HEK293 (cell line): ENCODE measurements around the gene LMAN2L.

ENCODE experiments used
- CTCF ChIA-PET: fragments of 350-600 bp; formaldehyde crosslinking; extraction: SDS; loops from one replicate; lab custom pipeline; 2021; ENCODE audit warnings: antibody characterized with exemption; lab: Yijun Ruan, JAX
- POLR2A ChIA-PET: fragments of 300-600 bp; formaldehyde crosslinking; extraction: SDS; loops from one replicate; lab custom pipeline; 2020; ENCODE audit warnings: antibody characterized with exemption, inconsistent platforms; lab: Yijun Ruan, JAX
- H3K27ac ChIP-seq: fragments of 200-500 bp; sonication (Bioruptor generic); 2 replicates; pipeline ENCODE4 v1.5.1; 2014; ENCODE audit warnings: low read depth, low read length, control low read depth, inconsistent platforms; ENCODE audit errors: extremely low read depth
- H3K36me3 ChIP-seq, 2 experiments: fragments of 200-500 bp in 1 of 2; sonication (Bioruptor generic) in 1 of 2; 1 replicate in 1 of 2; 2 replicates in 1 of 2; pipeline ENCODE4 v1.5.1; 2014 to 2017; ENCODE audit warnings: inconsistent platforms in 2 of 2, low read length in 2 of 2; ENCODE audit not compliant: control insufficient read depth in 2 of 2, insufficient read depth in 1 of 2
- H3K4me1 ChIP-seq: fragments of 200-500 bp; sonication (Bioruptor generic); 2 replicates; pipeline ENCODE4 v1.5.1; 2014; ENCODE audit warnings: mild to moderate bottlenecking, low read length, inconsistent platforms; ENCODE audit not compliant: control insufficient read depth, insufficient read depth
- H3K4me3 ChIP-seq: 2 replicates; pipeline ENCODE4 v1.5.1; 2011; ENCODE audit warnings: low read depth, mild to moderate bottlenecking, control low read depth, low read length, moderate library complexity
- H3K9me3 ChIP-seq: fragments of 200-500 bp; sonication (Bioruptor generic); 2 replicates; pipeline ENCODE4 v1.5.1; 2014; ENCODE audit warnings: low read depth, low read length, inconsistent platforms; ENCODE audit not compliant: control insufficient read depth, insufficient read depth
- EGR2 ChIP-seq: fragments of 450-650 bp; formaldehyde crosslinking; IDR thresholded peaks from 2 replicates; pipeline ENCODE4 v1.5.1; 2016; ENCODE audit warnings: low read depth, missing biosample characterization, missing genetic modification characterization
- FEZF1 ChIP-seq: fragments of 450-650 bp; formaldehyde crosslinking; IDR thresholded peaks from 2 replicates; pipeline ENCODE4 v1.5.1; 2016; ENCODE audit warnings: missing biosample characterization, missing genetic modification characterization
- GLI4 ChIP-seq: fragments of 450-650 bp; formaldehyde crosslinking; IDR thresholded peaks from 2 replicates; pipeline ENCODE4 v1.5.1; 2016; ENCODE audit warnings: missing biosample characterization, missing genetic modification characterization
- GLIS1 ChIP-seq: fragments of 450-650 bp; formaldehyde crosslinking; IDR thresholded peaks from 2 replicates; pipeline ENCODE4 v1.5.1; 2016; ENCODE audit warnings: missing biosample characterization, missing genetic modification characterization
- GLIS2 ChIP-seq: fragments of 450-650 bp; formaldehyde crosslinking; IDR thresholded peaks from 2 replicates; pipeline ENCODE4 v1.5.1; 2016; ENCODE audit warnings: missing biosample characterization, missing genetic modification characterization
- KLF1 ChIP-seq: fragments of 450-650 bp; formaldehyde crosslinking; IDR thresholded peaks from 2 replicates; pipeline ENCODE4 v1.5.1; 2016; ENCODE audit warnings: missing biosample characterization, missing genetic modification characterization
- KLF10 ChIP-seq: fragments of 450-650 bp; IDR thresholded peaks from 2 replicates; pipeline ENCODE4 v1.5.1; 2018; ENCODE audit warnings: missing biosample characterization, mild to moderate bottlenecking, missing genetic modification characterization
- KLF7 ChIP-seq: fragments of 450-650 bp; formaldehyde crosslinking; IDR thresholded peaks from 2 replicates; pipeline ENCODE4 v1.5.1; 2016; ENCODE audit warnings: missing biosample characterization, missing genetic modification characterization, borderline replicate concordance
- PRDM1 ChIP-seq: fragments of 450-650 bp; formaldehyde crosslinking; IDR thresholded peaks from 2 replicates; pipeline ENCODE4; 2016; ENCODE audit warnings: missing biosample characterization, missing genetic modification characterization
- REPIN1 ChIP-seq: fragments of 450-650 bp; formaldehyde crosslinking; IDR thresholded peaks from 2 replicates; pipeline ENCODE4 v1.5.1; 2017; ENCODE audit warnings: missing biosample characterization, missing genetic modification characterization, low read depth
- SALL2 ChIP-seq: fragments of 450-650 bp; formaldehyde crosslinking; IDR thresholded peaks from 2 replicates; pipeline ENCODE4 v1.5.0; 2017; ENCODE audit warnings: missing biosample characterization, mild to moderate bottlenecking, missing genetic modification characterization, borderline replicate concordance
- ZEB2 ChIP-seq: fragments of 450-650 bp; formaldehyde crosslinking; IDR thresholded peaks from 2 replicates; pipeline ENCODE4 v1.5.1; 2016; ENCODE audit warnings: missing biosample characterization, missing genetic modification characterization
- ZFHX2 ChIP-seq: fragments of 450-650 bp; formaldehyde crosslinking; conservative IDR thresholded peaks from 2 replicates; pipeline ENCODE4 v1.5.1; 2016; ENCODE audit warnings: missing biosample characterization, missing genetic modification characterization
- ZNF221 ChIP-seq: fragments of 450-650 bp; formaldehyde crosslinking; IDR thresholded peaks from 2 replicates; pipeline ENCODE4 v1.5.1; 2017; ENCODE audit warnings: missing biosample characterization, missing genetic modification characterization, borderline replicate concordance
- ZNF521 ChIP-seq: fragments of 450-650 bp; formaldehyde crosslinking; IDR thresholded peaks from 2 replicates; pipeline ENCODE4 v1.5.1; 2017; ENCODE audit warnings: missing biosample characterization, mild to moderate bottlenecking, missing genetic modification characterization
- ZNF529 ChIP-seq: fragments of 450-650 bp; formaldehyde crosslinking; IDR thresholded peaks from 2 replicates; pipeline ENCODE4 v1.5.1; 2017; ENCODE audit warnings: missing genetic modification characterization, missing biosample characterization; ENCODE audit not compliant: insufficient replicate concordance
- ZNF585B ChIP-seq: fragments of 450-650 bp; formaldehyde crosslinking; IDR thresholded peaks from 2 replicates; pipeline ENCODE4 v1.5.1; 2016; ENCODE audit warnings: missing biosample characterization, missing genetic modification characterization
- ZNF707 ChIP-seq: fragments of 450-650 bp; formaldehyde crosslinking; IDR thresholded peaks from 2 replicates; pipeline ENCODE4 v1.5.1; 2016; ENCODE audit warnings: missing biosample characterization, missing genetic modification characterization
- TF ChIP-seq, protein P1 (sequence below): fragments of 450-650 bp; formaldehyde crosslinking; IDR thresholded peaks from 2 replicates; pipeline ENCODE4 v1.5.1; 2016; ENCODE audit warnings: missing biosample characterization, missing genetic modification characterization, low read depth
- TF ChIP-seq, protein P2 (sequence below): fragments of 450-650 bp; IDR thresholded peaks from 2 replicates; pipeline ENCODE4 v1.5.1; 2018; ENCODE audit warnings: missing biosample characterization, missing genetic modification characterization
- TF ChIP-seq, protein P3 (sequence below): fragments of 450-650 bp; formaldehyde crosslinking; IDR thresholded peaks from 2 replicates; pipeline ENCODE4 v1.5.1; 2016; ENCODE audit warnings: missing biosample characterization, missing genetic modification characterization
- TF ChIP-seq, protein P4 (sequence below): fragments of 450-650 bp; formaldehyde crosslinking; IDR thresholded peaks from 2 replicates; pipeline ENCODE4 v1.5.1; 2016; ENCODE audit warnings: missing biosample characterization, missing genetic modification characterization
- TF ChIP-seq, protein P5 (sequence below): fragments of 450-650 bp; formaldehyde crosslinking; IDR thresholded peaks from 2 replicates; pipeline ENCODE4 v1.5.1; 2016; ENCODE audit warnings: missing biosample characterization, missing genetic modification characterization

LMAN2L gene

DNA sequence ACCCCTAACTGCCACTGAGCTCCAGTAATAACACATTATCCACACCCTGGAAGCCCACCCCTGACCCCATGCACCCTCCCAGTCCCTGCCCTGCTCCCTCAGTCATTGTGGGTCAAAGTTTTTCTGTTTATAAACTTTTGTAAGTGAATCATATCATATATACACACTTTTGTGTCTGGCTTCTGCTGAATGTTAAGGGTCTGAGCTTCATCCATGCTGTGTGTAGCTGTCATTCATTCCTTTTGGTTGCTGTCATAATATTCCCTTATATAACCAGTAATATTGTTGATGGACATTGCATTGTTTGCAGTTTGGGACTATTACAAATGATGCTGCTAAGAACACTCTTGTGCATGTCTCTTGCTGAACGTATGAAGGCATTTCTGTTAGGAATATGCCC, 35.3 kb upstream of the LMAN2L start (continued):
- TF ChIP-seq FEZF1 (tag by site-specific recombination) (no peak), ZNF529 (tag by site-specific recombination) (no peak), ZNF521 (tag by site-specific recombination) (no peak), KLF1 (tag by site-specific recombination) (no peak), GLI4 (no peak), ZNF707 (tag by site-specific recombination) (no peak), SALL2 (tag by site-specific recombination) (no peak)
- TF ChIP-seq, protein P1, sequence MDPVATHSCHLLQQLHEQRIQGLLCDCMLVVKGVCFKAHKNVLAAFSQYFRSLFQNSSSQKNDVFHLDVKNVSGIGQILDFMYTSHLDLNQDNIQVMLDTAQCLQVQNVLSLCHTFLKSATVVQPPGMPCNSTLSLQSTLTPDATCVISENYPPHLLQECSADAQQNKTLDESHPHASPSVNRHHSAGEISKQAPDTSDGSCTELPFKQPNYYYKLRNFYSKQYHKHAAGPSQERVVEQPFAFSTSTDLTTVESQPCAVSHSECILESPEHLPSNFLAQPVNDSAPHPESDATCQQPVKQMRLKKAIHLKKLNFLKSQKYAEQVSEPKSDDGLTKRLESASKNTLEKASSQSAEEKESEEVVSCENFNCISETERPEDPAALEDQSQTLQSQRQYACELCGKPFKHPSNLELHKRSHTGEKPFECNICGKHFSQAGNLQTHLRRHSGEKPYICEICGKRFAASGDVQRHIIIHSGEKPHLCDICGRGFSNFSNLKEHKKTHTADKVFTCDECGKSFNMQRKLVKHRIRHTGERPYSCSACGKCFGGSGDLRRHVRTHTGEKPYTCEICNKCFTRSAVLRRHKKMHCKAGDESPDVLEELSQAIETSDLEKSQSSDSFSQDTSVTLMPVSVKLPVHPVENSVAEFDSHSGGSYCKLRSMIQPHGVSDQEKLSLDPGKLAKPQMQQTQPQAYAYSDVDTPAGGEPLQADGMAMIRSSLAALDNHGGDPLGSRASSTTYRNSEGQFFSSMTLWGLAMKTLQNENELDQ (tag by site-specific recombination) = no peak

DNA sequence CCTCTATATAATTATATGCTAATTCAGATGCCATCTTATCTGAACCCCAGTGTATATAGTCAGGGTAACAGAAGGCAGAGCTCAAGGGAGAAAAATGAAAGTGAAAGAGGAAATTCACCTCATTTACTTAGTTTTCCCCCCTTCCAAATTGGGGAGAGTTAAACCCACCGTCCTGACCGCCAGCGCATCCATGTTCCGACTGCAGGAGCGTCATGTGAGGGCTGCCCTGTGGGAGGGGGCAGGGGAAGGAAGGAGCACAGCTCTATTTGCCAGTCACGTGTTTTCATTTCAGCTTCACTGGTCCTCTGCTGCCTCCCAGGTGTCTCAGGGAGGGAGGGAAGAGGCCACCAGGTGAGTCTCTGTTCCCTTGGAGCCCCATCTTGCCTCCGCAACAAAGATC, 34.1 kb upstream of the LMAN2L start:
- ChIA-PET CTCF (interaction anchor here (1.1 to 4.3 kb wide), 2 partner anchors 11 to 84 kb away, joined by 3 to 48 read pairs; partner anchors contain the start of genes ANKRD39 and CNNM4), POLR2A (interaction anchor here (0.7 kb wide), 1 partner anchor 255 kb away, joined by 7 read pairs; no protein-coding TSS in a partner anchor)
- TF ChIP-seq PRDM1 (tag by site-specific recombination) (0 out of 2 replicates have a peak, but pooled peaks have one; percentile 11), KLF10 (tag by site-specific recombination) (no peak)
- H3K4me1 ChIP-seq = no peaks in the 10 kb centered on the region
- H3K4me3 ChIP-seq = no peak overlapping the region
- H3K36me3 ChIP-seq = peaks cover 0 to 15% of the 10 kb centered on the region in 2 experiments; a peak in 2 of 3 replicates
- no peak overlapping the region for H3K27ac ChIP-seq
- H3K9me3 ChIP-seq = no peaks in the 10 kb centered on the region

DNA sequence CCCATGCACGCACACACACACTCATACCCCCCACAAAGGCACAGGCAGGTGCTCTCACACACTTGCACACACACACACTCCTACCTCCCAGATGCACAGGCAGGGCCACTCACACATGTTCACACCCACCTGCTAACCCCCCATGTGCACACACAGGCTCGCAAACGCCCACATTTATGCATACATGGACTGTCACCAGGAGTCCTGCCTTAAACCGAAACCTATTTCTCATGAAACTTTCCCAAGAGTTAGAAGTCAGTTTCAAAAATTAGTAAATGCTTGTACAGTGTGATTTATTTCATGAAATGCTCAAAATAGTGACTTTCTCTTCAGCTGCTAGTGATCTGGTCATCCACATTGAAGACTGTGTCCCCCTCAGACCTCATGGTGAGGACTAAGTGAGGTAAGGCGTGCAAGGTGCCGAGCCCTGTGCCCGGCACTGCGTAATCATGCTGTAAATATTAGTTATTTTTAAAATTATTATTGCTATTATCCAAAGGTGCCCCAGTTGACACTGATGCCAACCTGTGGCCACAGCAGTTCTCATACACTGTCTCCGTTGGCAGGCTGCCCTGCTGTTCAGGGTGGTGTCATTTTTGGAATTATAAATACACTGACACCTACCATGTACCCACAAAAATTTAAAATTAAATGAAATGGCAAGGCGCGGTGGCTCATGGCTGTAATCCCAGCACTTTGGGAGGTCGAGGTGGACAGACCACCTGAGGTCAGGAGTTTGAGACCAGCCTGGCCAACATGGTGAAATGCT, 33.2 kb upstream of the LMAN2L start:
- H3K4me1 ChIP-seq = no peaks in the 10 kb centered on the region
- no peak for TF ChIP-seq ZNF221
- TF ChIP-seq GLIS1 = peak; percentile 26; the same call in 1 of the 2 replicates
- peak; percentile 91 for TF ChIP-seq EGR2 (tag by site-specific recombination)
- TF ChIP-seq ZNF585B (tag by site-specific recombination) = no peak
- TF ChIP-seq, protein P2, sequence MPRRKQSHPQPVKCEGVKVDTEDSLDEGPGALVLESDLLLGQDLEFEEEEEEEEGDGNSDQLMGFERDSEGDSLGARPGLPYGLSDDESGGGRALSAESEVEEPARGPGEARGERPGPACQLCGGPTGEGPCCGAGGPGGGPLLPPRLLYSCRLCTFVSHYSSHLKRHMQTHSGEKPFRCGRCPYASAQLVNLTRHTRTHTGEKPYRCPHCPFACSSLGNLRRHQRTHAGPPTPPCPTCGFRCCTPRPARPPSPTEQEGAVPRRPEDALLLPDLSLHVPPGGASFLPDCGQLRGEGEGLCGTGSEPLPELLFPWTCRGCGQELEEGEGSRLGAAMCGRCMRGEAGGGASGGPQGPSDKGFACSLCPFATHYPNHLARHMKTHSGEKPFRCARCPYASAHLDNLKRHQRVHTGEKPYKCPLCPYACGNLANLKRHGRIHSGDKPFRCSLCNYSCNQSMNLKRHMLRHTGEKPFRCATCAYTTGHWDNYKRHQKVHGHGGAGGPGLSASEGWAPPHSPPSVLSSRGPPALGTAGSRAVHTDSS = no peak
- TF ChIP-seq REPIN1 = no peak
- TF ChIP-seq, protein P3, sequence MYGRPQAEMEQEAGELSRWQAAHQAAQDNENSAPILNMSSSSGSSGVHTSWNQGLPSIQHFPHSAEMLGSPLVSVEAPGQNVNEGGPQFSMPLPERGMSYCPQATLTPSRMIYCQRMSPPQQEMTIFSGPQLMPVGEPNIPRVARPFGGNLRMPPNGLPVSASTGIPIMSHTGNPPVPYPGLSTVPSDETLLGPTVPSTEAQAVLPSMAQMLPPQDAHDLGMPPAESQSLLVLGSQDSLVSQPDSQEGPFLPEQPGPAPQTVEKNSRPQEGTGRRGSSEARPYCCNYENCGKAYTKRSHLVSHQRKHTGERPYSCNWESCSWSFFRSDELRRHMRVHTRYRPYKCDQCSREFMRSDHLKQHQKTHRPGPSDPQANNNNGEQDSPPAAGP (tag by site-specific recombination) = no peak
- no peak for TF ChIP-seq KLF7
- TF ChIP-seq, protein P4, sequence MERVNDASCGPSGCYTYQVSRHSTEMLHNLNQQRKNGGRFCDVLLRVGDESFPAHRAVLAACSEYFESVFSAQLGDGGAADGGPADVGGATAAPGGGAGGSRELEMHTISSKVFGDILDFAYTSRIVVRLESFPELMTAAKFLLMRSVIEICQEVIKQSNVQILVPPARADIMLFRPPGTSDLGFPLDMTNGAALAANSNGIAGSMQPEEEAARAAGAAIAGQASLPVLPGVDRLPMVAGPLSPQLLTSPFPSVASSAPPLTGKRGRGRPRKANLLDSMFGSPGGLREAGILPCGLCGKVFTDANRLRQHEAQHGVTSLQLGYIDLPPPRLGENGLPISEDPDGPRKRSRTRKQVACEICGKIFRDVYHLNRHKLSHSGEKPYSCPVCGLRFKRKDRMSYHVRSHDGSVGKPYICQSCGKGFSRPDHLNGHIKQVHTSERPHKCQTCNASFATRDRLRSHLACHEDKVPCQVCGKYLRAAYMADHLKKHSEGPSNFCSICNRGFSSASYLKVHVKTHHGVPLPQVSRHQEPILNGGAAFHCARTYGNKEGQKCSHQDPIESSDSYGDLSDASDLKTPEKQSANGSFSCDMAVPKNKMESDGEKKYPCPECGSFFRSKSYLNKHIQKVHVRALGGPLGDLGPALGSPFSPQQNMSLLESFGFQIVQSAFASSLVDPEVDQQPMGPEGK (tag by site-specific recombination) = no peak
- TF ChIP-seq GLIS2 (tag by site-specific recombination) = 0 out of 2 replicates have a peak, but pooled peaks have one; percentile 16
- peak; percentile 96 for TF ChIP-seq ZFHX2 (tag by site-specific recombination)
- TF ChIP-seq, protein P5, sequence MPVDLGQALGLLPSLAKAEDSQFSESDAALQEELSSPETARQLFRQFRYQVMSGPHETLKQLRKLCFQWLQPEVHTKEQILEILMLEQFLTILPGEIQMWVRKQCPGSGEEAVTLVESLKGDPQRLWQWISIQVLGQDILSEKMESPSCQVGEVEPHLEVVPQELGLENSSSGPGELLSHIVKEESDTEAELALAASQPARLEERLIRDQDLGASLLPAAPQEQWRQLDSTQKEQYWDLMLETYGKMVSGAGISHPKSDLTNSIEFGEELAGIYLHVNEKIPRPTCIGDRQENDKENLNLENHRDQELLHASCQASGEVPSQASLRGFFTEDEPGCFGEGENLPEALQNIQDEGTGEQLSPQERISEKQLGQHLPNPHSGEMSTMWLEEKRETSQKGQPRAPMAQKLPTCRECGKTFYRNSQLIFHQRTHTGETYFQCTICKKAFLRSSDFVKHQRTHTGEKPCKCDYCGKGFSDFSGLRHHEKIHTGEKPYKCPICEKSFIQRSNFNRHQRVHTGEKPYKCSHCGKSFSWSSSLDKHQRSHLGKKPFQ = 0 out of 2 replicates have a peak, but pooled peaks have one; percentile 22
- TF ChIP-seq ZEB2 = no peak
- H3K27ac ChIP-seq = no peak overlapping the region
- CTCF ChIA-PET = interaction anchor here (1.1 to 4.3 kb wide), 2 partner anchors 10 to 85 kb away, joined by 3 to 48 read pairs; partner anchors contain the start of genes ANKRD39 and CNNM4
- H3K36me3 ChIP-seq = peaks cover 0 to 21% of the 10 kb centered on the region in 2 experiments; a peak in 2 of 3 replicates
- POLR2A ChIA-PET = no interaction called here
- H3K9me3 ChIP-seq = no peaks in the 10 kb centered on the region
- no peak overlapping the region for H3K4me3 ChIP-seq
